ENCODE measurements around the gene AMH. TPM values are rescaled to one million over a fixed set of nuclear protein-coding genes. Genes with fewer than 3 reads are reported as not detected.

Gene AMH
- total and polyA plus RNA-seq, 4 donors: 0.08 to 0.59 (median 0.47) TPM; not detected in 1

- Histone ChIP-seq H3K27ac (ENCODE audit: low read depth in 1 of 2, low read length in 2 of 2) (no peak overlapping the region), H3K4me3 (ENCODE audit: low read depth in 1 of 3, low read length in 3 of 3) (no peak overlapping the region), H3K36me3 (ENCODE audit: control insufficient read depth in 4 of 4, insufficient read depth in 3 of 4, low read depth in 1 of 4, low read length in 3 of 4) (peaks cover 10 to 39% (median 32%) of the 10 kb centered on the region in 4 donors), H3K4me1 (ENCODE audit: control insufficient read depth in 4 of 4, insufficient read depth in 4 of 4, low read length in 3 of 4) (peaks cover 16 to 39% (median 27%) of the 10 kb centered on the region in 4 donors), H3K27me3 (ENCODE audit: control insufficient read depth in 4 of 4, insufficient read depth in 4 of 4, low read length in 3 of 4) (peaks cover 0 to 3% (median 0%) of the 10 kb centered on the region in 4 donors), H3K9me3 (ENCODE audit: control insufficient read depth in 4 of 4, low read length in 3 of 4) (no peaks in the 10 kb centered on the region), H3K9ac (ENCODE audit: low read depth in 1 of 2, low read length in 2 of 2) (no peak overlapping the region)
- no peak for DNase-seq (ENCODE audit: low spot score)
- TF ChIP-seq HNF4G (IDR thresholded peaks at IDR 0.05): no peak
- 95% methylated on average over 21 of the region's 21 CpGs for WGBS
These were observed 4.6 kb upstream of the AMH start for GRCh38 chr19:2244486-2244885.

GRCh38 chr19:2245273-2245672 is 3.9 kb upstream of the AMH start:
- no peaks in the 10 kb centered on the region for H3K9me3 ChIP-seq (ENCODE audit: control insufficient read depth in 4 of 4, low read length in 3 of 4)
- no peak overlapping the region for H3K4me3 ChIP-seq (ENCODE audit: low read depth in 1 of 3, low read length in 3 of 3)
- peaks cover 10 to 39% (median 32%) of the 10 kb centered on the region in 4 donors for H3K36me3 ChIP-seq (ENCODE audit: control insufficient read depth in 4 of 4, insufficient read depth in 3 of 4, low read depth in 1 of 4, low read length in 3 of 4)
- peaks cover 15 to 39% (median 25%) of the 10 kb centered on the region in 4 donors for H3K4me1 ChIP-seq (ENCODE audit: control insufficient read depth in 4 of 4, insufficient read depth in 4 of 4, low read length in 3 of 4)
- H3K9ac ChIP-seq (ENCODE audit: low read depth in 1 of 2, low read length in 2 of 2): no peak overlapping the region
- H3K27me3 ChIP-seq (ENCODE audit: control insufficient read depth in 4 of 4, insufficient read depth in 4 of 4, low read length in 3 of 4): peaks cover 0 to 6% (median 0%) of the 10 kb centered on the region in 4 donors
- TF ChIP-seq ATF3 (IDR thresholded peaks at IDR 0.05): no peak
- no peak for TF ChIP-seq REST (IDR thresholded peaks at IDR 0.05)
- TF ChIP-seq TAF1 (conservative IDR thresholded peaks at IDR 0.05): no peak
- no peak for TF ChIP-seq HNF4A (conservative IDR thresholded peaks at IDR 0.05)
- no peak for TF ChIP-seq JUND (IDR thresholded peaks at IDR 0.05)
- no peak for TF ChIP-seq EGR1 (IDR thresholded peaks at IDR 0.05; ENCODE audit: low read depth in 2 of 2)
- TF ChIP-seq ZBTB33 (IDR thresholded peaks at IDR 0.05): no peak
- TF ChIP-seq YY1 (IDR thresholded peaks at IDR 0.05): no peak
- TF ChIP-seq RAD21 (IDR thresholded peaks at IDR 0.05): no peak
- no peak for TF ChIP-seq GABPA (IDR thresholded peaks at IDR 0.05 in 1 of 2, conservative IDR thresholded peaks at IDR 0.05 in 1 of 2)
- TF ChIP-seq CTCF (IDR thresholded peaks at IDR 0.05; ENCODE audit: low read depth, low read length, missing input control): no peak
- no peak for TF ChIP-seq HNF4G (IDR thresholded peaks at IDR 0.05)
- no peak for TF ChIP-seq MAX (IDR thresholded peaks at IDR 0.05)
- no peak for TF ChIP-seq FOXA1 (IDR thresholded peaks at IDR 0.05)
- no peak for TF ChIP-seq NR2F2 (IDR thresholded peaks at IDR 0.05)
- TF ChIP-seq SP1 (IDR thresholded peaks at IDR 0.05): no peak
- no peak for DNase-seq (ENCODE audit: low spot score)
- 96% methylated on average over 15 of the region's 15 CpGs for WGBS
- H3K27ac ChIP-seq (ENCODE audit: low read depth in 1 of 2, low read length in 2 of 2): no peak overlapping the region
